GM12878 (cell line): ENCODE data around the gene ARPC1A. TPM values are rescaled to one million over a fixed set of nuclear protein-coding genes. Genes with fewer than 3 reads are reported as not detected.
A peak's percentile ranks its signal among the peaks of the same experiment; 100 is the strongest.

Source experiments
- ATAC-seq: fragments of 200-7000 bp; cut with Tn5 transposase; 3 replicates; pipeline ENCODE4 v1.9.1; 2020; ENCODE audit warnings: mild to moderate bottlenecking, moderate library complexity
- BruUV-seq: library from RNA; stranded (reverse); fragments of 400-500 nt; replicated peaks from 2 replicates; lab custom pipeline; 2021; lab: Mats Ljungman, UMichigan
- CTCF ChIA-PET: fragments of 300-600 bp; sonication (Branson Sonifier 250); formaldehyde crosslinking; extraction: SDS; loops from one replicate; lab custom pipeline; 2021; ENCODE audit warnings: inconsistent platforms; lab: Yijun Ruan, JAX
- POLR2A ChIA-PET: fragments of 350-600 bp; formaldehyde crosslinking; extraction: SDS; loops from one replicate; lab custom pipeline; 2021; ENCODE audit warnings: inconsistent platforms; lab: Charles Lee
- RAD21 ChIA-PET: fragments of 300-600 bp; sonication (Branson Sonifier 250); formaldehyde crosslinking; loops from one replicate; lab custom pipeline; 2023; ENCODE audit warnings: antibody characterized with exemption; ENCODE audit not compliant: unreplicated experiment; lab: Charles Lee
- SMC1A ChIA-PET: fragments of 300-600 bp; sonication (Branson Sonifier 250); formaldehyde crosslinking; loops from one replicate; lab custom pipeline; 2023; ENCODE audit not compliant: unreplicated experiment, uncharacterized antibody; lab: Charles Lee
- DNase-seq: peaks from one replicate; pipeline ENCODE4 v3.0.0-alpha.2; 2011; ENCODE audit warnings: low read depth, low spot score
- FAIRE-seq: peaks from 3 replicates; lab custom pipeline; 2011; peaks lifted over from hg19 to GRCh38; lab: Jason Lieb, UNC
- H2AFZ ChIP-seq: 2 replicates; pipeline ENCODE4 v1.6.0; 2011; ENCODE audit warnings: low read depth, low read length, control low read depth; ENCODE audit not compliant: control insufficient read depth
- H3K27ac ChIP-seq: 2 replicates; pipeline ENCODE4 v1.5.1; 2011; ENCODE audit warnings: control low read depth; ENCODE audit not compliant: control insufficient read depth, insufficient read depth
- H3K27me3 ChIP-seq, 2 experiments: replicated peaks in 1 of 2; 2 replicates each; pipeline versions ENCODE4 v1.6.0 to v1.6.1; 2011; ENCODE audit warnings: low read length in 1 of 2; ENCODE audit not compliant: control insufficient read depth in 2 of 2, insufficient read depth in 2 of 2
- H3K36me3 ChIP-seq, 2 experiments: 2 replicates each; pipeline ENCODE4 v1.5.1; 2011; ENCODE audit warnings: low read length in 1 of 2; ENCODE audit not compliant: control insufficient read depth in 2 of 2, insufficient read depth in 2 of 2
- H3K4me1 ChIP-seq: 2 replicates; pipeline ENCODE4 v1.6.1; 2011; ENCODE audit warnings: mild to moderate bottlenecking, low read length, moderate library complexity, mixed read lengths; ENCODE audit not compliant: control insufficient read depth, insufficient read depth
- H3K4me2 ChIP-seq: 2 replicates; pipeline ENCODE4 v1.6.0; 2011; ENCODE audit warnings: control low read depth; ENCODE audit not compliant: control insufficient read depth, insufficient read depth
- H3K4me3 ChIP-seq: fragments of 200-600 bp; sonication (generic); 2 replicates; pipeline ENCODE4 v1.5.1; 2016
- H3K79me2 ChIP-seq: 2 replicates; pipeline ENCODE4 v1.6.0; 2011; ENCODE audit warnings: low read length; ENCODE audit not compliant: control insufficient read depth, insufficient read depth
- H3K9ac ChIP-seq: 2 replicates; pipeline ENCODE4 v1.8.0; 2011; ENCODE audit warnings: low read length, control low read depth, mixed read lengths; ENCODE audit not compliant: control insufficient read depth, insufficient read depth
- H3K9me3 ChIP-seq: replicated peaks from 3 replicates; pipeline ENCODE4 v1.5.1; 2011; ENCODE audit warnings: mild to moderate bottlenecking, low read length; ENCODE audit not compliant: control insufficient read depth, insufficient read depth
- H4K20me1 ChIP-seq: 2 replicates; pipeline ENCODE4 v1.6.0; 2011; ENCODE audit not compliant: control insufficient read depth, insufficient read depth
- CBX5 ChIP-seq: sonication (generic); IDR thresholded peaks from 2 replicates; pipeline ENCODE4 v1.6.1; 2016; ENCODE audit warnings: low read depth, moderate library complexity, mild to moderate bottlenecking, inconsistent platforms
- EP300 ChIP-seq, 2 experiments: fragments of 150-350 bp in 1 of 2; IDR thresholded peaks; 2 replicates each; pipeline ENCODE4 v1.6.1; 2011 to 2012; ENCODE audit warnings: low read depth in 2 of 2, low read length in 2 of 2, borderline replicate concordance in 1 of 2, improper control_type of control experiment in 1 of 2, inconsistent platforms in 1 of 2; ENCODE audit not compliant: control insufficient read depth in 1 of 2
- HDAC6 ChIP-seq: fragments of 200-600 bp; sonication (generic); IDR thresholded peaks from one replicate; pipeline ENCODE4 v1.8.0; 2017; ENCODE audit warnings: antibody characterized with exemption; ENCODE audit not compliant: unreplicated experiment
- NFXL1 ChIP-seq: fragments of 450-650 bp; IDR thresholded peaks from 2 replicates; pipeline ENCODE4 v1.6.1; 2017; ENCODE audit warnings: antibody characterized with exemption, mild to moderate bottlenecking, borderline replicate concordance
- SIX5 ChIP-seq: IDR thresholded peaks from 2 replicates; pipeline ENCODE4 v1.6.1; 2011; ENCODE audit warnings: mild to moderate bottlenecking, low read depth, low read length, moderate library complexity; ENCODE audit not compliant: severe bottlenecking
- SREBF2 ChIP-seq: IDR thresholded peaks from 2 replicates; pipeline ENCODE4 v1.6.1; 2012; ENCODE audit warnings: mild to moderate bottlenecking, low read length
- TCF7 ChIP-seq: IDR thresholded peaks from 2 replicates; pipeline ENCODE4 v1.6.1; 2014; ENCODE audit warnings: antibody characterized with exemption, borderline replicate concordance
- ZSCAN29 ChIP-seq: fragments of 450-650 bp; IDR thresholded peaks from 2 replicates; pipeline ENCODE4 v1.6.1; 2017; ENCODE audit warnings: mild to moderate bottlenecking, moderate library complexity
- WGBS: methylation state at CpG from one replicate; pipeline ENCODE4 v1.1.6; 2016; ENCODE audit warnings: low lambda C conversion rate; ENCODE audit not compliant: insufficient replicate concordance, insufficient coverage; ENCODE audit errors: missing lambda C conversion rate; 5-methylcytosine and 5-hydroxymethylcytosine counted together
- in situ Hi-C: fragments of 300-500 bp; cut with MboI; formaldehyde crosslinking; loops from 9 replicates; pipeline ENCODE4 v1.14.3; 2018; ENCODE audit warnings: mixed read lengths
- intact Hi-C: fragments of 100-400 bp; cut with micrococcal nuclease; formaldehyde crosslinking; loops from one replicate; pipeline ENCODE4 v1.14.2; 2022; ENCODE audit not compliant: unreplicated experiment
- polyA plus RNA-seq, 11 experiments: library from polyadenylated mRNA; depleted of rRNA in 4 of 11; unstranded in 6 of 11; stranded (reverse) in 5 of 11; fragments of >200 nt; fragmentation: Nextera tagmentation in 4 of 11; fragmentation: Illumina TruSeq in 1 of 11; extraction: Ambion mirVana in 4 of 11; extraction: Trizol in 1 of 11; gene quantifications; 1 replicate in 1 of 11; 2 replicates in 10 of 11; pipeline versions ENCODE4 v1.2.1 to v1.2.3, GENCODE V29; 2011 to 2016; ENCODE audit warnings: inconsistent platforms in 2 of 11, missing spikeins in 2 of 11, low read depth in 1 of 11
- total RNA-seq, 4 experiments: library from RNA; depleted of rRNA in 3 of 4; stranded (reverse); fragments of >200 nt in 3 of 4; fragmentation: Illumina TruSeq in 1 of 4; extraction: Trizol in 1 of 4; gene quantifications; 2 replicates each; pipeline versions ENCODE4 v1.2.1 to v1.2.3, GENCODE V29; 2013 to 2021
- TF ChIP-seq, protein P1 (sequence below): fragments of 450-650 bp; IDR thresholded peaks from 2 replicates; pipeline ENCODE4 v1.6.1; 2017; ENCODE audit warnings: mild to moderate bottlenecking
- TF ChIP-seq, protein P2 (sequence below): IDR thresholded peaks from 2 replicates; pipeline ENCODE4 v1.6.1; 2012; ENCODE audit warnings: low read depth, low read length, improper control_type of control experiment
- TF ChIP-seq, protein P3 (sequence below), 3 experiments: IDR thresholded peaks in 2 of 3; conservative IDR thresholded peaks in 1 of 3; 2 replicates each; pipeline ENCODE4 v1.5.1; 2011; ENCODE audit warnings: low read depth in 3 of 3, low read length in 3 of 3, mild to moderate bottlenecking in 3 of 3, control low read depth in 2 of 3, moderate library complexity in 2 of 3, inconsistent platforms in 1 of 3, mixed read lengths in 1 of 3; ENCODE audit not compliant: control insufficient read depth in 2 of 3, insufficient read depth in 1 of 3; ENCODE audit errors: extremely low read depth in 1 of 3
- TF ChIP-seq, protein P4 (sequence below): fragments of 150-350 bp; IDR thresholded peaks from 2 replicates; pipeline ENCODE4 v1.6.1; 2014; ENCODE audit warnings: mild to moderate bottlenecking, low read depth, low read length
- TF ChIP-seq, protein P5 (sequence below): IDR thresholded peaks from 2 replicates; pipeline ENCODE4 v1.6.1; 2011; ENCODE audit warnings: mild to moderate bottlenecking, low read depth, low read length, moderate library complexity; ENCODE audit not compliant: insufficient replicate concordance

ARPC1A gene
- total and polyA plus RNA-seq, 10 of the 15 experiments (the other 5 are each of a cell fraction or from before 2014, with no cell fraction given): 42.3 to 152 (median 72.1) TPM

DNA sequence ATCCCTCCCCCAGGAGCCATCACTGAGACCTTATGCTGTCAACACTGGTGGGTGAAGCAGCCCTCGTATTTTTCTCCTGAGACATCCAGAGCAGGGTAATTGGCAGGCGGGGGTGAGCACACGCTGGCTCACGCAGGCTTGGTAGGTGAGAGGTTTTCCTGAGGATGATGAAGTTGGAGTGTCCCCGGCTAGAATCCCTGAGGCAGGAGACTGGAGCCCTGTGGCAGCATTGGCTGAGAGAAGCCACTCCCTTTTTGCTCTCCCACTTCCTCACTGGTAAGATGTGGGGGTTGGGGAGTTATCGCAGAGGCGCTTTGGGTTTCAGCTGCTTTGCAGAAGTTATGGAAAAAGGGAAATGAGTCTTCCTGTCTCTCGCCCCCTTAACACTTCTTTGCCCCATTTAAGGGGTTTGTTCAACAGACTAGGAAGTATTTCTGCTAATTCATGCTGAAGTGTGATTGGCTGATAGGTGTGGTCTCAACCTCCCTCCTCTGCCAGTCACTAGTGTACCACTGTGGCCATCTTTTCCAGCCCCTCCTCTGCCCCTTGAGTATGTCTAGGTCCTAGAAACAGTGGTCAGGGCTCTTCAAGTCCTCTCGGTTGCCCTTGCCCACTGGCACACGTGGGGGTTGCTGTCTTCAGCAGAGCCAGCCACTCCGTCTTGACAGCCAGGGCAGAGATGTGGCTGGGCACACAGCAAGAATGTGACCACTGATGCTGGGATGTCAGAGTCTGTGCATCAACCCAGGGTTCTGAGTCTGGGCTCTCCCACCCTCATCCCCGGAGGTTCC lies 54.5 kb downstream of the ARPC1A start:
- ATAC-seq (peak; percentile 73), FAIRE-seq (peak; percentile 97), DNase-seq (peak; percentile 94)
- H3K4me1 ChIP-seq: peaks cover 45% of the 10 kb centered on the region
- no TSS peak for BruUV-seq
- no peaks in the 10 kb centered on the region; the same call in 1 of the 2 replicates for H4K20me1 ChIP-seq
- H3K27ac ChIP-seq: peak overlapping the region; percentile 100
- in situ Hi-C loops: no loop called here
- ChIA-PET POLR2A (interaction anchor here (0.5 to 2.8 kb wide), 5 partner anchors 29 to 450 kb away, joined by 3 to 51 read pairs (median 4); partner anchors contain the start of genes ARPC1A, BUD31 and PDAP1), CTCF (interaction anchor here (1.7 kb wide), 1 partner anchor 29 kb away, joined by 5 read pairs; the partner anchor contains the start of genes BUD31 and PDAP1), SMC1A (interaction anchor here (1.0 to 2.7 kb wide), 2 partner anchors 11 to 28 kb away, joined by 3 to 20 read pairs; partner anchors contain the start of genes BUD31 and PDAP1), RAD21 (interaction anchor here (0.5 to 2.3 kb wide), 4 partner anchors 9 to 29 kb away, joined by 3 to 15 read pairs (median 7); partner anchors contain the start of genes BUD31 and PDAP1)
- H2AFZ ChIP-seq: peak overlapping the region; percentile 41
- peaks cover 76% of the 10 kb centered on the region for H3K79me2 ChIP-seq
- H3K27me3 ChIP-seq: no peaks in the 10 kb centered on the region
- H3K9ac ChIP-seq: peak overlapping the region; percentile 95
- no peaks in the 10 kb centered on the region for H3K9me3 ChIP-seq
- WGBS: under 1% methylated on average over 12 of the region's 12 CpGs
- intact Hi-C loops: loop anchor here (2.0 kb wide), 1 partner anchor 29 kb away; the partner anchor contains the start of genes BUD31 and PDAP1
- H3K4me3 ChIP-seq: peak overlapping the region; percentile 64
- H3K36me3 ChIP-seq: peaks cover 4 to 10% of the 10 kb centered on the region in 2 experiments
- peak overlapping the region; percentile 96 for H3K4me2 ChIP-seq
- no peak for TF ChIP-seq CBX5
- TF ChIP-seq, protein P1, sequence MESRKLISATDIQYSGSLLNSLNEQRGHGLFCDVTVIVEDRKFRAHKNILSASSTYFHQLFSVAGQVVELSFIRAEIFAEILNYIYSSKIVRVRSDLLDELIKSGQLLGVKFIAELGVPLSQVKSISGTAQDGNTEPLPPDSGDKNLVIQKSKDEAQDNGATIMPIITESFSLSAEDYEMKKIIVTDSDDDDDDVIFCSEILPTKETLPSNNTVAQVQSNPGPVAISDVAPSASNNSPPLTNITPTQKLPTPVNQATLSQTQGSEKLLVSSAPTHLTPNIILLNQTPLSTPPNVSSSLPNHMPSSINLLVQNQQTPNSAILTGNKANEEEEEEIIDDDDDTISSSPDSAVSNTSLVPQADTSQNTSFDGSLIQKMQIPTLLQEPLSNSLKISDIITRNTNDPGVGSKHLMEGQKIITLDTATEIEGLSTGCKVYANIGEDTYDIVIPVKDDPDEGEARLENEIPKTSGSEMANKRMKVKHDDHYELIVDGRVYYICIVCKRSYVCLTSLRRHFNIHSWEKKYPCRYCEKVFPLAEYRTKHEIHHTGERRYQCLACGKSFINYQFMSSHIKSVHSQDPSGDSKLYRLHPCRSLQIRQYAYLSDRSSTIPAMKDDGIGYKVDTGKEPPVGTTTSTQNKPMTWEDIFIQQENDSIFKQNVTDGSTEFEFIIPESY: no peak
- TF ChIP-seq, protein P2, sequence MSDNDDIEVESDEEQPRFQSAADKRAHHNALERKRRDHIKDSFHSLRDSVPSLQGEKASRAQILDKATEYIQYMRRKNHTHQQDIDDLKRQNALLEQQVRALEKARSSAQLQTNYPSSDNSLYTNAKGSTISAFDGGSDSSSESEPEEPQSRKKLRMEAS: peak; percentile 70; the same call in 1 of the 2 replicates
- TF ChIP-seq SIX5: no peak
- no peak for TF ChIP-seq NFXL1
- TF ChIP-seq ZSCAN29: no peak
- TF ChIP-seq EP300 (IDR thresholded peaks at IDR 0.05; ENCODE audit: borderline replicate concordance in 1 of 2, control insufficient read depth in 1 of 2, low read depth in 2 of 2, low read length in 2 of 2): peak; percentile 56 to 84; a peak in 3 of 4 replicates
- TF ChIP-seq, protein P3, sequence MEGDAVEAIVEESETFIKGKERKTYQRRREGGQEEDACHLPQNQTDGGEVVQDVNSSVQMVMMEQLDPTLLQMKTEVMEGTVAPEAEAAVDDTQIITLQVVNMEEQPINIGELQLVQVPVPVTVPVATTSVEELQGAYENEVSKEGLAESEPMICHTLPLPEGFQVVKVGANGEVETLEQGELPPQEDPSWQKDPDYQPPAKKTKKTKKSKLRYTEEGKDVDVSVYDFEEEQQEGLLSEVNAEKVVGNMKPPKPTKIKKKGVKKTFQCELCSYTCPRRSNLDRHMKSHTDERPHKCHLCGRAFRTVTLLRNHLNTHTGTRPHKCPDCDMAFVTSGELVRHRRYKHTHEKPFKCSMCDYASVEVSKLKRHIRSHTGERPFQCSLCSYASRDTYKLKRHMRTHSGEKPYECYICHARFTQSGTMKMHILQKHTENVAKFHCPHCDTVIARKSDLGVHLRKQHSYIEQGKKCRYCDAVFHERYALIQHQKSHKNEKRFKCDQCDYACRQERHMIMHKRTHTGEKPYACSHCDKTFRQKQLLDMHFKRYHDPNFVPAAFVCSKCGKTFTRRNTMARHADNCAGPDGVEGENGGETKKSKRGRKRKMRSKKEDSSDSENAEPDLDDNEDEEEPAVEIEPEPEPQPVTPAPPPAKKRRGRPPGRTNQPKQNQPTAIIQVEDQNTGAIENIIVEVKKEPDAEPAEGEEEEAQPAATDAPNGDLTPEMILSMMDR (IDR thresholded peaks at IDR 0.05 in 2 of 3, conservative IDR thresholded peaks at IDR 0.05 in 1 of 3; ENCODE audit: control insufficient read depth in 2 of 3, extremely low read depth in 1 of 3, insufficient read depth in 1 of 3, low read depth in 3 of 3, low read length in 3 of 3): no peak
- TF ChIP-seq, protein P4, sequence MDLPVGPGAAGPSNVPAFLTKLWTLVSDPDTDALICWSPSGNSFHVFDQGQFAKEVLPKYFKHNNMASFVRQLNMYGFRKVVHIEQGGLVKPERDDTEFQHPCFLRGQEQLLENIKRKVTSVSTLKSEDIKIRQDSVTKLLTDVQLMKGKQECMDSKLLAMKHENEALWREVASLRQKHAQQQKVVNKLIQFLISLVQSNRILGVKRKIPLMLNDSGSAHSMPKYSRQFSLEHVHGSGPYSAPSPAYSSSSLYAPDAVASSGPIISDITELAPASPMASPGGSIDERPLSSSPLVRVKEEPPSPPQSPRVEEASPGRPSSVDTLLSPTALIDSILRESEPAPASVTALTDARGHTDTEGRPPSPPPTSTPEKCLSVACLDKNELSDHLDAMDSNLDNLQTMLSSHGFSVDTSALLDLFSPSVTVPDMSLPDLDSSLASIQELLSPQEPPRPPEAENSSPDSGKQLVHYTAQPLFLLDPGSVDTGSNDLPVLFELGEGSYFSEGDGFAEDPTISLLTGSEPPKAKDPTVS: no peak
- TF ChIP-seq HDAC6: no peak
- TF ChIP-seq, protein P5, sequence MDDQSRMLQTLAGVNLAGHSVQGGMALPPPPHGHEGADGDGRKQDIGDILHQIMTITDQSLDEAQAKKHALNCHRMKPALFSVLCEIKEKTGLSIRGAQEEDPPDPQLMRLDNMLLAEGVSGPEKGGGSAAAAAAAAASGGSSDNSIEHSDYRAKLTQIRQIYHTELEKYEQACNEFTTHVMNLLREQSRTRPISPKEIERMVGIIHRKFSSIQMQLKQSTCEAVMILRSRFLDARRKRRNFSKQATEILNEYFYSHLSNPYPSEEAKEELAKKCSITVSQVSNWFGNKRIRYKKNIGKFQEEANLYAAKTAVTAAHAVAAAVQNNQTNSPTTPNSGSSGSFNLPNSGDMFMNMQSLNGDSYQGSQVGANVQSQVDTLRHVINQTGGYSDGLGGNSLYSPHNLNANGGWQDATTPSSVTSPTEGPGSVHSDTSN: peak; percentile 69
- no peak for TF ChIP-seq SREBF2
- TF ChIP-seq TCF7: no peak
